Left ventricle myocardium inferior (tissue), 1 donor: ENCODE data around the gene TOMM5. TPM values are rescaled to one million over a fixed set of nuclear protein-coding genes. Genes with fewer than 3 reads are reported as not detected.

ENCODE experiments used
- DNase-seq: peaks from one replicate; pipeline ENCODE4 v3.0.0-alpha.2; 2020
- H3K27ac ChIP-seq: fragments of 200-600 bp; replicated peaks from 2 replicates; pipeline ENCODE4 v1.8.0; 2021
- H3K27me3 ChIP-seq: fragments of 200-600 bp; 2 replicates; pipeline ENCODE4 v1.8.0; 2021; ENCODE audit warnings: low read depth
- H3K36me3 ChIP-seq: fragments of 200-600 bp; 2 replicates; pipeline ENCODE4 v1.8.0; 2021
- H3K4me1 ChIP-seq: fragments of 200-600 bp; 2 replicates; pipeline ENCODE4 v1.8.0; 2021
- H3K4me3 ChIP-seq: fragments of 200-600 bp; 2 replicates; pipeline ENCODE4 v1.8.0; 2021; ENCODE audit warnings: mild to moderate bottlenecking, moderate library complexity
- H3K9me3 ChIP-seq: fragments of 200-600 bp; replicated peaks from 2 replicates; pipeline ENCODE4 v1.8.0; 2021
- intact Hi-C: fragments of 100-400 bp; cut with micrococcal nuclease; formaldehyde crosslinking; loops from one replicate; pipeline ENCODE4 v1.11.0; 2022
- long read RNA-seq: library from polyadenylated mRNA; unstranded; transcript quantifications from one replicate; pipeline ENCODE4 v2.0.0, GENCODE V29; 2021
- total RNA-seq: library from RNA; stranded (reverse); fragmentation: NEBNext Ultra II Directional; extraction: Animal tissue kit (Norgen Biotek cat#: 25700); gene quantifications from one replicate; pipeline ENCODE4 v1.2.1, GENCODE V29; 2021
- TF ChIP-seq, protein P1 (sequence below): fragments of 200-600 bp; IDR thresholded peaks from 2 replicates; pipeline ENCODE4 v1.8.0; 2021; ENCODE audit warnings: antibody characterized with exemption, mild to moderate bottlenecking, borderline replicate concordance
- donor health status: DM: no; HTN: yes; CAD: no; lungs with severe emphysema.

TOMM5 gene
- 56.4 TPM for total RNA-seq
- long read RNA-seq, transcript TOMM5-201 (2 exons, 751 nt): major isoform, 49 of 49 reads
- long read RNA-seq, partial matches to known transcripts: 0 of 49 reads
- long read RNA-seq, other reads (novel, unspliced or antisense): 0 of 49 reads

DNA sequence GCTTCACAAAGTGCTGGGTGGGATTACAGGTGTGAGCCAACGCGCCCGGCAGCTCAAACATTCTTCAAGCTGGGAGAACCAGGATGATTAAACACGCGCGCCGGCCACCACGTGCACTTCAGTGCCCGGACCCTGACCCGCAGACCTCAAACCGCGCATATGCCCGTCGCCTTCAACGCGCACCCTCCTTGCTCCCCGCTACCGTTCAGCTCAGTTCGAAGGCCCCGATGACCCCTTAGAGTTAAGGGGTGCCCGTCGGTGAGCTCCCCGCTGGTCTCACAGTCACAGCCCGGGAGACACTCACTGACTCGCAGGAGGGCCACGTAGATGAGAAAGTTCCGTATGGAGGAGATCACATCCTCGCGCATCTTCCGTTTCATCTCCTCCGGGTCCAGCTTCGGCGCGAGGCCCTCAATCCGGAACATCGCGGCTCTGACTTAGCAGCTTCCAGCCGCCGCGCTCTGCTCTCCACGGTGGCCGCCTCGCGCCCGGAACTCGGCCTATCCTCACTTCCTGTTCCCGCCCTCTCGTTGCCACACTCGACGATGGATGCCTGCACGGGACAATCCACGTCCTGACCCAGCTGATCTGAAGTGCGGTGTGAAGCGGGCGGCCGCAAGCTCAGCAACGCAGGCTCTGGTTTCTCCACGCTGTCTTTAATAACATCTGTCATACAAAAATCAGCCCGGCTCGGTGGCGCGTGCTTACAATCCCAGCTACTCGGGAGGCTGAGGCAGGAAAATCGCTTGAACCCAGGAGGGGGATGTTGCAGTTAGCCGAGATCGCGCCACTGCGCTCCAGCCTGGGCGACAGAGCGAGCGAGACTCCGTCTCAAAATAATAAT is at the start of gene TOMM5:
Gene TOMM5 (minus strand): TSS at position 490 of the 844 bp plus-strand sequence. CDS start 65 bp downstream, at position 425.
- Histone ChIP-seq H3K27me3 (peaks cover 7% of the 10 kb centered on the region), H3K36me3 (peaks cover 12% of the 10 kb centered on the region), H3K9me3 (no peaks in the 10 kb centered on the region), H3K4me1 (peaks cover 42% of the 10 kb centered on the region), H3K27ac (peak within 1 kb of the TSS; percentile 90), H3K4me3 (peak within 1 kb of the TSS; percentile 90)
- DNase-seq: peak; percentile 93
- TF ChIP-seq, protein P1, sequence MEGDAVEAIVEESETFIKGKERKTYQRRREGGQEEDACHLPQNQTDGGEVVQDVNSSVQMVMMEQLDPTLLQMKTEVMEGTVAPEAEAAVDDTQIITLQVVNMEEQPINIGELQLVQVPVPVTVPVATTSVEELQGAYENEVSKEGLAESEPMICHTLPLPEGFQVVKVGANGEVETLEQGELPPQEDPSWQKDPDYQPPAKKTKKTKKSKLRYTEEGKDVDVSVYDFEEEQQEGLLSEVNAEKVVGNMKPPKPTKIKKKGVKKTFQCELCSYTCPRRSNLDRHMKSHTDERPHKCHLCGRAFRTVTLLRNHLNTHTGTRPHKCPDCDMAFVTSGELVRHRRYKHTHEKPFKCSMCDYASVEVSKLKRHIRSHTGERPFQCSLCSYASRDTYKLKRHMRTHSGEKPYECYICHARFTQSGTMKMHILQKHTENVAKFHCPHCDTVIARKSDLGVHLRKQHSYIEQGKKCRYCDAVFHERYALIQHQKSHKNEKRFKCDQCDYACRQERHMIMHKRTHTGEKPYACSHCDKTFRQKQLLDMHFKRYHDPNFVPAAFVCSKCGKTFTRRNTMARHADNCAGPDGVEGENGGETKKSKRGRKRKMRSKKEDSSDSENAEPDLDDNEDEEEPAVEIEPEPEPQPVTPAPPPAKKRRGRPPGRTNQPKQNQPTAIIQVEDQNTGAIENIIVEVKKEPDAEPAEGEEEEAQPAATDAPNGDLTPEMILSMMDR: no peak
- intact Hi-C loops: no loop called here

DNA sequence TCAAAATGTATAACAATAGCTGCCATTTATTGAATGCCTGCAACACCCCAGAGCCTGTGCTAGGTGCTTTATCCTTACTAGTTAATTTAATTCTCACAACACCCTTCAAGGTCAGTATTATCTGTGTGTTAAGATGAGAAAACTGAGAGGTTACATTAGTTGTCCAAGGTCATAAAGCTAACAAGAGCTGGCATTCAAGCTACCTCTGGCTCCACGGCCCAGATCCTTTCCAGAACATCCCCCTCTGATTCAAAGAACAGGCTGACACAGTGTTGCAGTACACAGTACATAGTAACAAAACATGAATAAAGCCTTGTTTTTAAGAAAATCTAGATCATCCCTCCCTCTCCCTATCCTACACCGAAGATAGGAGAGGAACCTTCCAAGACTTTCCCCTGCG is 48.9 kb upstream of the TOMM5 start:
- H3K9me3 ChIP-seq: no peaks in the 10 kb centered on the region
- no peaks in the 10 kb centered on the region for H3K36me3 ChIP-seq
- TF ChIP-seq, protein P1: no peak
- peaks cover 9% of the 10 kb centered on the region for H3K4me1 ChIP-seq
- no peak overlapping the region for H3K27ac ChIP-seq
- H3K4me3 ChIP-seq: no peak overlapping the region
- peaks cover 32% of the 10 kb centered on the region for H3K27me3 ChIP-seq
- intact Hi-C loops: no loop called here
- DNase-seq: no peak

DNA sequence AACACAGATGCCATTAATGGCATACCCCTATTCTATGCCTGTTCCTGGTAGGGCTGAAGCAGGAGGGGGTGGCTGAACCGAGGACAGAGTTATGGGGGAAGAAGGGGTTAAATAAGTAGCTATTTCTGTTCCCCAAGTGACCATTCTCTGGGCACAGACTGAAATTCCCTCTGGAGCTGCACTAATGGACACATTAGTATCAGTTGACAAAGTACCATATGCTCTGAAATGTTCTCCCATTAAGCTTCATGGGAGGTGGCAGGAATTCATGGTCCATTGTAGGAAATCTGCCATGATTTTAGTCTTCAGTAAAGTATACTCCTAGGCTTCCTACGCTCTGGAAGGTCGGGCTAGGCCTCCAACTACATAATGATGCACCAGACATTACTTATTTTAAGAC is 47.8 kb upstream of the TOMM5 start:
- Histone ChIP-seq H3K9me3 (no peaks in the 10 kb centered on the region), H3K27ac (no peak overlapping the region), H3K27me3 (peaks cover 36% of the 10 kb centered on the region), H3K4me3 (no peak overlapping the region), H3K36me3 (no peaks in the 10 kb centered on the region), H3K4me1 (no peaks in the 10 kb centered on the region)
- intact Hi-C loops: no loop called here
- TF ChIP-seq, protein P1: no peak
- no peak for DNase-seq

DNA sequence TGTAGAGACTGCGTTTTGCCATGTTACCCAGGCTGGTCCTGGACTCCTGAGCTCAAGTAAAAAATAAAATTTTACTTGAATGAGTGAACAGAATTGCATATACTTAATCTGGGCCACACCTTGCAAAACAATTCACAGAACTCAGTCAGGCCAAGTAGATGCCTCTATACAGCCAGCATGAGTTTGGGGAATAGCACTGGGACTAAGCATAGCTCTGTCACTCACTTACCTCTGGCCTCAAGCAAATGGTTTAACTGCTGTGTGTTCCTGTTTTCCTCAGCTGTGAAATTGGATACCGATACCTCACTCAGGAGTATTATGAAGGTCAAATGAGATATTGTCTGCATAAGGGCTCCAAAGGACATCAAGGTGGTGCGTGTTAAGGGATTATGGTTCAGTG is 47.4 kb upstream of the TOMM5 start:
- intact Hi-C loops: no loop called here
- H3K27me3 ChIP-seq: peaks cover 36% of the 10 kb centered on the region
- TF ChIP-seq, protein P1: no peak
- H3K36me3 ChIP-seq: no peaks in the 10 kb centered on the region
- H3K9me3 ChIP-seq: no peaks in the 10 kb centered on the region
- no peak overlapping the region for H3K27ac ChIP-seq
- H3K4me1 ChIP-seq: no peaks in the 10 kb centered on the region
- H3K4me3 ChIP-seq: no peak overlapping the region
- DNase-seq: no peak

DNA sequence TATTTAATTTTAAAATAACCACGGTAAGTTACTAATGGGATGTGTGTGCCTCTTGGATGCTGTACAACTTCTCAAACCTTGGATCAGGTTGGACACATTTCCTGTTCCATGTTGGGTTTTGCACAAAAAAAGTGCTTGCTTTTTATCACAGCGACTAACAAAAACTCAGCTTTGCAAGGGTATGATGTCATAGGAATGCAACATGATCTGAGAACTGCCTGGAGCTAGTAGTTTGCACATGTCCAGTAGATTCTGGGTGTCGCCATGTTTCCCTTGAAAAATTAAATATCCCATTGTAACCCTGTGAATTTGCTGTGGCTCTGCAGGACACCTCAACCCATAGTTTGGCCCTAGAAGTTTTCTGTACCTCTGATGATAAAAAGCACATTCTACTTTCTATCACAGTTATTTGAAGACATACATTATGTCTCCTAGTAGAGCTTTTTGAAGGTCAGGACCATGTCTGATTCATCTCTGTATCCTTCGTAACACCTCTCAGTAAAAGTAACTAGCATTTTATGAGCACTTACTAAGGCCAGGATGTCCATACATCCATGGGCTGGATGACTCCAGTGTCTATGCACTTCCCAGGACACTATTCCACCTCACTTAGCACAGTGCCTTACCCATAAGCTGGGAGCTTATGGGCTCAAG is 46.8 kb upstream of the TOMM5 start:
- no peaks in the 10 kb centered on the region for H3K36me3 ChIP-seq
- peaks cover 30% of the 10 kb centered on the region for H3K27me3 ChIP-seq
- no peak overlapping the region for H3K4me3 ChIP-seq
- H3K4me1 ChIP-seq: no peaks in the 10 kb centered on the region
- no peak overlapping the region for H3K27ac ChIP-seq
- no peaks in the 10 kb centered on the region for H3K9me3 ChIP-seq
- TF ChIP-seq, protein P1: no peak
- intact Hi-C loops: no loop called here
- no peak for DNase-seq
